Measurements from ENCODE around the gene MYO1G. TPM values are rescaled to one million over a fixed set of nuclear protein-coding genes. Genes with fewer than 3 reads are reported as not detected.

The MYO1G gene
- total and polyA plus RNA-seq, 9 of the 15 experiments (the other 6 are each of a cell fraction or from before 2014, with no cell fraction given): 0.03 to 0.62 (median 0.13) TPM; not detected in 1

- no peak for TF ChIP-seq RFX1 (IDR thresholded peaks at IDR 0.05)
- TF ChIP-seq ZNF699 (CRISPR knock-in tag; IDR thresholded peaks at IDR 0.05; ENCODE audit: insufficient replicate concordance): no peak
- TF ChIP-seq HMGXB4 (CRISPR knock-in tag; IDR thresholded peaks at IDR 0.05): no peak
- no peak for TF ChIP-seq SRSF9 (IDR thresholded peaks at IDR 0.05; ENCODE audit: borderline replicate concordance, low read depth, low read length)
- TF ChIP-seq CXXC5 (CRISPR knock-in tag; IDR thresholded peaks at IDR 0.05): peak; percentile 87
- TF ChIP-seq E4F1 (CRISPR knock-in tag; IDR thresholded peaks at IDR 0.05; ENCODE audit: borderline replicate concordance): no peak
- no peak for TF ChIP-seq SFPQ (IDR thresholded peaks at IDR 0.05; ENCODE audit: low read depth, low read length)
- TF ChIP-seq THAP12 (CRISPR knock-in tag; IDR thresholded peaks at IDR 0.05): no peak
- no peak for TF ChIP-seq ZNF224 (CRISPR knock-in tag; IDR thresholded peaks at IDR 0.05)
- peak in 1 of 2 experiments; percentile 70; a peak in 2 of 4 replicates for TF ChIP-seq ARNT (IDR thresholded peaks at IDR 0.05)
- TF ChIP-seq ZNF316 (IDR thresholded peaks at IDR 0.05): no peak
- TF ChIP-seq TCF15 (CRISPR knock-in tag; IDR thresholded peaks at IDR 0.05): no peak
- TF ChIP-seq TOE1 (IDR thresholded peaks at IDR 0.05; ENCODE audit: borderline replicate concordance): no peak
- TF ChIP-seq TOE1 (CRISPR knock-in tag; IDR thresholded peaks at IDR 0.05; ENCODE audit: borderline replicate concordance, low read depth): no peak
- no peak for TF ChIP-seq DDX20 (tag; IDR thresholded peaks at IDR 0.05; ENCODE audit: low read depth)
Measured at GRCh38 chr7:44999245-45000092, 20.7 kb upstream of the MYO1G start (continued).
